HG02623 (cell line): Measurements from ENCODE around the gene PBX1.
"Not testable (repeated sequence)": the region's sequence is repeated elsewhere in the genome, so short reads cannot be mapped to it uniquely, and the experiment has no call there.

Source experiments
- ATAC-seq: cut with Tn5 transposase; IDR thresholded peaks from one replicate; pipeline ENCODE4 v1.9.1; 2021; ENCODE audit warnings: moderate library complexity; ENCODE audit not compliant: unreplicated experiment

PBX1 gene

GRCh38 chr1:164638492-164639202, 79.7 kb downstream of the PBX1 start:
- no peak for ATAC-seq

DNA sequence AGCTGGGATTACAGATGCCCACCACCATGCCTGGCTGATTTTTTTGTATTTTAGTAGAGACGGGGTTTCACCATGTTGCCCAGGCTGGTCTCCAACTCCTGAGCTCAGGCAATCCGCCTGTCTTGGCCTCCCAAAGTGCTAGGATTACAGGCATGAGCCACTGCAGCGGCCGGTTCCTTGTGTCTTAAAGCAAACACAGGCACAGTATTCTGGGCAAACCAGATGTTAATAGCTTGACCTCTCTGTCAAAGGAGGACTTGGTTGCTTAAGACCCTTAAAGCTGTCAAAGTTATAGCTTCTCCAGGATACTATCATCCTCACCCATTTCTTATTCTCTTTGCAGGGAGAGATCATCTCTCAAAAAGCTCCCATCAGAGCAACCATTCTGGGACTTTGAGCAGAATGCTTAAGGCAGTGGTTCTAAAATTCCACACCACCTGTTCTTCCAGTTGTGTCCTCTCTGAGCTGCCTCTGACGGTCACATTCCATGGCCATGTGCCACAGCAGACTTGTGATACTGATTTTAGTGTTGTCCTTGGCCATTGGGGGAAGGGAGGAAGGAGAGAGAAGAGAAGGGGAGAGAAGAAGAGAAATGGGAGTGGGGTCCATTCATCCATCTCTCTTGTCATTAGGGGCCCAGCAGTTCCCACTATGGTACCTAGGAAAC, 81.8 kb downstream of the PBX1 start:
- no peak for ATAC-seq

- ATAC-seq = no peak
Measured at GRCh38 chr1:164641353-164641730, 82.4 kb downstream of the PBX1 start.

- ATAC-seq = no peak
Measured at GRCh38 chr1:164643018-164643417, 84.0 kb downstream of the PBX1 start.

DNA sequence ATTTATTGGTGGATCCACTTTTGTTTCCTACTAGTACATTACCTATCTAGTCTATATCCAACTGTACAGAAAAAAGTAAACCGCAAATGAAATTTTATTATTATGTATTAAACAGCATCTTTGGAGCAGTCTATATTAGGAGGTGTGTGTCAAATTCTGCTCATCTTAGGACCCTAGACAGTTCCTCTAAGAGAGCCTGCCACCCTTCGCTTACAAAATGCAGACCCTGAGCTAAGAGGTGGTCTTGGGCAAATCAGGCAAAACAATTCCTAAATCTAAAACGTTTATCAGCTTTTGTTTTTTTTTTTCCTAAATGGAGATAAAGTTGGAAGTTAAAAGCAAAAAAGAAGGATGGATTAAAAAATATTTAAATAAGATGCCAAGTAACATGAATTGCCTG, 85.3 kb downstream of the PBX1 start:
- no peak for ATAC-seq

GRCh38 chr1:164644774-164645644, 86.0 kb downstream of the PBX1 start:
- no peak for ATAC-seq

DNA sequence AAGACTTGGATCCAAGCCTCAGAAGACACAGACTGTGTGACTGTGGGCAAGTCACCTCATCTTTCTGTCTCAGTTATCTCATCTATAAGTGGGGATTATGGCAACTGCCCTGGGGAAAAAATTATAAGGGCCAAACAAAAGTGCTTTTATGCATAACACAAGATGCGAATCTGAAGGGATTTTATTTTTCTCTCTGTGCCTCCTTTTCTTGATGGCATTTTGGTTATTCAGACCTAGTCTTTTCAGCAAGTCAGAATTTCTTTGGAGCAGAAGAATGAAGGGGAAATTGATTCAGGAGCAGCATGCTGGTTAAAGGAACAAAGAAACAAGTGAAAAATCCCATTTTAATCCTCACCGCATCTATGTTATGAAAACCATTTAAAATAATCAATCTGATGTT, 86.9 kb downstream of the PBX1 start:
- ATAC-seq = no peak

DNA sequence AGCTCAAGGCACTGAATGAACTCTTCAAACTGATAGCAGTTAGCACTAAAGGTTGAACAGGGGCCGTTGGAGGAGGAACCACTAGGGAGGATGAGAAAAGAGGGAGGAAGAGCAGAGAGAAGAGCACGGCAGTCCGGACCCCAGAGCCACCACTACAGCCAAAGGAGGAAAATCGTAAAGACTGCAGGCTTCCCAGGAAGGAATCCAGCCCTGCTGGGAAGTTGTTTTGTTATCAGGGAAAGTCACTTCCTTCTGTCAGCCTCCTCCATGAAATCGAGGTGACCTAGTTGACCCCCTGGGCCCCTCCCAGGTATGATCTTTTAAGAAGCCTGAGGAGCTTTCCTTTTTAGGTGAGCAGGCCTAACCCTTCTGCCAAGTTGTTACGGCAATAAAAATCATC, 88.2 kb downstream of the PBX1 start:
- ATAC-seq = no peak

DNA sequence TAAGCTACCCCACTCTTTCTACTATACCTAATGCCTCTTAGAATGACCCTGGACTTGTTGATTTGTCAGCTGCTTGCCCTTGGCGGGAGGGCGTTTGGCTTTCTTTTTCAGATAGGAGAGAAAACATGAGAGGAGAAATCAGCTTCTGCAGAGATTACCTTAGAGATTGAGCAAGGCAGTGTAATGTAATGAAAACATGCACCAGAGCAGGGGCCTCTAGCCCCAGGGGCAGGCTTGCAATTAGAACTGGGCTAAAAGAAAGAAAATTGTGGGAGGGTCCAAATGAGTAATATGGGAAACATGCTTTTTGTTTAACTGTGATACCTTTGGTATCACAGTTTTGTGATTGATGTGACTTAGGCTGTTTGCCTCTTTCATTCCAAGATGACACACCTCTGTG, 89.7 kb downstream of the PBX1 start:
- ATAC-seq = no peak

GRCh38 chr1:164649146-164649545, 90.2 kb downstream of the PBX1 start:
- ATAC-seq = no peak

GRCh38 chr1:164650531-164650930, 91.5 kb downstream of the PBX1 start:
- no peak for ATAC-seq

DNA sequence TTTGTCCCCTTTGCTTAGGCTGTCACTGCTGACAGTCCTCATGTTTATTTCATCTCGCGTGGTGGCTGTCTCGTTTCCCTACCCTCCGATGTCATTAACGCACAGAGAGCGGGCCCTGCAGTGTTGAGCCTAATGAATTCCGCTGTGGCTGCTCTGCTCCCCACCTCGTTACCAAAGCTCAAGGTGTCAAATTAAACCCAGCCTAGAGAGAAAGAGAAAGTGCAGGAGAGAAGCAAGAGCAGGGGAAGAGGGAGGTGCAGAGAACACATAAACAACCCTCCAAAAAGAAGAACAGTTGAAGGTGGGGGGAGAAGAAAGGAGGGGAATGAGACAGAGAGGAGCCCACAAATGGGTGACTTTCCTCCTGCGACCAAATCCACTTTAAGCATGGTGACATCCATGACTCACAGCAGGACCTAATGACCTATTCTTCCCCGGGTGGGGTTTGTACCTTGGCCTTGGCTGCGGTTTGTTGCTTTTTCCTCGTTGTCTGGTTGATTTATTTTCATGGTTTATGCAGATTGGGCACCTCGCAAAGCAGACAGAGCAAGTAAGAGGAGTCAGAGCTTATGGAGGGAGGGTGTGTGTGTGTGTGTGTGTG, 92.5 kb downstream of the PBX1 start:
- no peak for ATAC-seq

- not testable (repeated sequence) for ATAC-seq
Measured at GRCh38 chr1:164652969-164653368, 94.0 kb downstream of the PBX1 start.

- no peak for ATAC-seq
Measured at GRCh38 chr1:164653705-164654104, 94.7 kb downstream of the PBX1 start.

GRCh38 chr1:164654200-164654599, 95.2 kb downstream of the PBX1 start:
- ATAC-seq = no peak

DNA sequence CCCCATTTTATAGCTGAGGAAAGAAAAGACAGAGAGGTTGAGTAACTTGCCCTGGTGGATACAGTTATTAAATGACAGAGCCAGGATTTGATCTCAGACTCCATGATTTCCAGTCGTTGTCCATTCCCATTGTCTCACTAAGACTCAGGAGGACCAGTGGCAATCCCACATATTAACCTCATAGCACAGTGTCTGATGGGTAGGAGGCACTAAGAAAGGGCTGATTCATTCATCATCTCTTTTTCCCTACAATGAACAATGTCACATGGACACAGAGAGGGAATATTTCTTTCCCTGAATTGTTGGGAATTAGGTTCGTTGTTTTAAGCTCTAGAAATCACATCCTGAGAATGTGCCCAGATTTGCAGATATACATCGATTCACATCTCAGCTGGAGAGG, 99.9 kb downstream of the PBX1 start:
- ATAC-seq = no peak

DNA sequence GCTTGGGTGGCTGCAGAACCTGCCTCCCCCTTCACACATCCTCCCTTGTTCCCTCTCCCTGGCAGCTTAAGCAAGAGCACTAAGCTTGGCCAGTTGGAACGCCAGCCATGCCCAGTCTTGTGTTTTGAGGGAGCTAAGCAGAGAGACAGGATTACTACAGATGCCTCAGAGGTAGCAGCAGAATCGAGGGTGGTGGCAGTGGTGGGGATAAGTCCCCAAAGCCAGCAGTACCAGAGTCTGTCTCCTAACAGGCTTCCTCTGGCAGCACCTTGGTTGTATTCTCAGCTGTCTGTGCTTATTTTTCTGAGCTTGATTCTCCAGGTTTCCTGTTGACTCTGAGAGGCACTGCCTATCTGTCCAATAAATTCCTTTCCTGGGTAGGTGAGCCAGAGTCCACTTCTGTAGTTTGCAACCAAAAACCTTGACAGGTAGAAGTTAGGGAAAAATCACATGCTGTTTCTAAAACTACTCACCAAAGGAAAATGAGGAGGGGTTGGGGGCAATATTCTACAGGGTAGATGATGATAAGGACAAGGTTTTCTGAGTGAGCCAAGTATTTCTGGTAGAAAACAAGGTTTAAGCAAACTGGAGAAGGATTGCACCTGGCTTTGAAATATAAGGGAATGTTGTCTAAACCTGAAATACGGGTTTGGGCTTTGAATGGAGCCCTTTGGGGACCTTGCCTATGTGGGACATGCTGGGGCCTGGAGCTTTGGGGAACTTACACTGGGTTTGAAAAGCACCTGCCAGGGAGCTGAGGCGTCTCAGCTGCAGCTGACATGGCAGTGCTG, 100.8 kb downstream of the PBX1 start:
- no peak for ATAC-seq

- ATAC-seq = no peak
Measured at GRCh38 chr1:164660412-164660772, 101.4 kb downstream of the PBX1 start.

- ATAC-seq = no peak
Measured at GRCh38 chr1:164660775-164661174, 101.8 kb downstream of the PBX1 start.

- no peak for ATAC-seq
Measured at GRCh38 chr1:164662462-164662861, 103.5 kb downstream of the PBX1 start.

GRCh38 chr1:164662955-164663354, 104.0 kb downstream of the PBX1 start:
- ATAC-seq = no peak
